GM10847 (cell line): ENCODE measurements around the gene CFAP65.

Source experiments
- POLR2A ChIP-seq: IDR thresholded peaks from 2 replicates; pipeline ENCODE4 v1.6.1; 2011; ENCODE audit not compliant: insufficient read length; ENCODE audit errors: extremely low read depth

CFAP65 gene

GRCh38 chr2:219054956-219055903 lies 13.9 kb upstream of the CFAP65 start:
- TF ChIP-seq POLR2A: no peak

DNA sequence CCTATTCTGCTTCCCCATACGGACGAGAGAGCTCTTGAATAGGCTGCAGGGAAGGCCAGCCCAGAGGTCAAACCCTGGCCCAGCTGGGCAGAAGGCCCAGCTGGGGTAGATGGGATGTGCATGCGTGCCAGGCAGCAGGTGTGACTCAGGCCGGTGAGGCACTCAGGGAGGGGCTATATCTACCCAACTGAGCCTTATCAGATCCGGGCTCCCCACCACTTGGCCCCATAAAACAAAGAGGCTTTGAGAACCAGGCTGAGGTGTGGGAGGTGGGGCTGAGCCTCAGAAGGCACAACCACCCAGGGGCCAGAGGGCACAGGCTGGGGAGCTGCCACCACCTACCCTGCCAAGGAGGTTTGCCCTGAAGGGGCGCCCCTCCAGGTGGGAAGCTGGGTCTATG lies 8.0 kb upstream of the CFAP65 start:
- no peak for TF ChIP-seq POLR2A

DNA sequence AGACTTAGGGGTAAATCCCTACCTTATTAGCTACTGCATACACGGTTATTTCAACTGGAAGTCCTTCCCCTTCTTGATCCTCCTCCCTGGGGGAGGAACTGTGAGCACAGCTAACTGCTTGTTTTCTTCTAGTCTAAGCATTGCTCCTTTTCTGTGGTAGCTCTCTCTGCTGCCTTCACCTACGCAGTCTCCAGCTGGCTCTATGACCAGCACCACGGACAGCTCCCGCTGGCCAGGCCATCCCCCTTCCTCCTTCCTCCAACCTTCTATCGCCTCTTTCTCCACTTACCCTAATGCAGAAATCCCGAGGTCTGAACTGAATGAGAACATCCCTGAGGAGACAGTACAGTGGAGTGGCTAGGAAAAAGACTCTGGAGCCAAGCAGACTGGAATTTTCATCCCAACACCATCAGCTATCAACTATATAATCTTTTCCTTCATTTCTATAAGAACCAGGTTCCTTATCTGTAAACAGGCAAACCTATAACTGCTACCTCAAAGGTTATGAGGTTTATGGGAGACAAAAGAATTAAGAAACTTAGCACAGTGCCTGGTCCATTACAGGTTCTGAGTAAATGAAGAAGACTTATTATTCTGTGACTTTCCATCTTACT lies 4.7 kb upstream of the CFAP65 start:
- TF ChIP-seq POLR2A: no peak

- TF ChIP-seq POLR2A: no peak
Measured at GRCh38 chr2:219042750-219043149, 1.4 kb upstream of the CFAP65 start.

- no peak for TF ChIP-seq POLR2A
Measured at GRCh38 chr2:219042157-219042556, 841 bp upstream of the CFAP65 start.

- no peak for TF ChIP-seq POLR2A
Measured at GRCh38 chr2:219038600-219038999, 2.7 kb downstream of the CFAP65 start.

DNA sequence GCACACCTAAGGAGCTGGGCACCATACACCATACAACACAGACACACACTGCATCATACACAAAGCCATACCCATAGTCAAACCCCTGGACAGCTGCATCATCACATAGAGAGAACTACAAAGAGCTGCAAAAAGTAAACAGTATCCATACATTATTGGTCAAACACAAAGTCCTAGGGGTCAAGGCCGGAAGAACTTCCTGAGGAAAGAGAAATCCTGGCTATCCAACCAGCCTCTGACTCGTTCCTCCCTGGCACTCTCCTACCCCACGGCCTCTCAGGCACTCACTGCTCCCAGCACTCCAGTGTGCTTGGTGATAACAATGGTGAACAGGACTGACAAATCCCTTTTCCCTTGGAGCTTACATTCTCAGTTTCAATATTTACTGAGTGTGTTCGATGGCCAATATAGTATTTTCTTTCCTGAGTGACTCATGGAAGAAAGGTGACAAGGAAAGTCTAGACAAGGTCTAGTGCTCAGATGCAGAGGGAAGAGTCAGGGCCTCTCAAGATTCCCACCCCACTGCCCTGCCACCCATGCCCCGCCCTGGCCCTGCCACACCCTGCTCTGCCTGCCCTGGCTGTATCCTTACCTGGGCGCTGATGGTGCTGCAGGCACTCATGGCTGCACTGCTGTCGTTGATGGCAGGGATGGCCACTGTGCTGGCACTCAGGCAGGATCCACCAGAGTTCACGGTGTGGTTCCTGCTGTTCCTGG lies 3.4 kb downstream of the CFAP65 start:
- no peak for TF ChIP-seq POLR2A

GRCh38 chr2:219035942-219036341 lies 5.4 kb downstream of the CFAP65 start:
- TF ChIP-seq POLR2A: no peak

DNA sequence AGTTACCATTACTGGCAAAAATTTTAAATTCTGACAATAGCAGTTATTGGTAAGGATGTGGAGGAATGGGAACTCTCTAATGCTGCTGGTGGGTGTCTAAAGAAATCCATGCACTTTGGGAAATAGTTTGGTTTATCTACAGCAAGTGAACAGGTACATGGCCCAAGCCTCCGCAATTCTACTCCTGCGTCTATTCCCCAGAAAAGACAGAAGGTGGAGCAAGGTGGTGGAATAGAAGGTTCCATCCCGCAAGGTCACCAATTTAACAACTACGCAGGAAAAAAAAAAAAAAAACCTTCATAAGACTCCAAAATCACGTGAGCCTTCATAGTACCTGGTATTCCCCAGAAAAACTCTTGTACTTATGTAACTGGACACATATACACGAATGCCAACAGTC lies 6.5 kb downstream of the CFAP65 start:
- no peak for TF ChIP-seq POLR2A

GRCh38 chr2:219032051-219032745 lies 9.1 kb downstream of the CFAP65 start:
- TF ChIP-seq POLR2A: no peak

- no peak for TF ChIP-seq POLR2A
Measured at GRCh38 chr2:219031005-219031738, 10.1 kb downstream of the CFAP65 start.

GRCh38 chr2:219030177-219030940 lies 11.0 kb downstream of the CFAP65 start:
- no peak for TF ChIP-seq POLR2A

- no peak for TF ChIP-seq POLR2A
Measured at GRCh38 chr2:219029829-219030165, 11.5 kb downstream of the CFAP65 start.

- TF ChIP-seq POLR2A: no peak
Measured at GRCh38 chr2:219028996-219029828, 12.1 kb downstream of the CFAP65 start.

DNA sequence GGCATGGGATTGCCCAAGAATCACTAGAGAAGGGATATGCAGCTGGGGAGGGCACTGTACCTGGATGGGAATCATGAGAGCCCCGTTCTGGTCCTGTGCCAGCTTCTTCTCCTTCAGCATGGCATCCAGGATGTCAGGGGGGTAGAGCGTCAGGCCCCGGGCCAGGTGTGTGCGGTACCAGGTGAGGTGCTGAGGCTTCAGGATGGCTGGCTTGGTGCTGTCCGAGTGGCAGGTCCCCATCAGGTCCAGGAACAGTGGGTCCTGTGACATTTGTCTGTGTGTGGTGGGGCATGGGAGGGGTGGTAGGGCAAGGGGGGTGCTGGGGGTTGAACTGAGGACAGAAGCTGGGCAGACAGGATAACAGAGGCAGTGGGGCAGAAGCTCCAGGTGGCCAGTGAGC lies 13.2 kb downstream of the CFAP65 start:
- TF ChIP-seq POLR2A: no peak
